Stimulated activated CD4-positive, alpha-beta T cell treated with anti-CD3 and anti-CD28 coated beads, Interleukin-1b, Interleukin-23, amount 100 ng/mL, for 24 hours (primary cell): ENCODE results near the gene RPL23.
A peak's percentile ranks its signal among the peaks of the same experiment; 100 is the strongest.

Experiments
- DNase-seq, 4 experiments: peaks; one replicate each; pipeline ENCODE4 v3.0.0-alpha.2; 2020; ENCODE audit warnings: low read depth in 4 of 4, low spot score in 1 of 4

The RPL23 gene

DNA sequence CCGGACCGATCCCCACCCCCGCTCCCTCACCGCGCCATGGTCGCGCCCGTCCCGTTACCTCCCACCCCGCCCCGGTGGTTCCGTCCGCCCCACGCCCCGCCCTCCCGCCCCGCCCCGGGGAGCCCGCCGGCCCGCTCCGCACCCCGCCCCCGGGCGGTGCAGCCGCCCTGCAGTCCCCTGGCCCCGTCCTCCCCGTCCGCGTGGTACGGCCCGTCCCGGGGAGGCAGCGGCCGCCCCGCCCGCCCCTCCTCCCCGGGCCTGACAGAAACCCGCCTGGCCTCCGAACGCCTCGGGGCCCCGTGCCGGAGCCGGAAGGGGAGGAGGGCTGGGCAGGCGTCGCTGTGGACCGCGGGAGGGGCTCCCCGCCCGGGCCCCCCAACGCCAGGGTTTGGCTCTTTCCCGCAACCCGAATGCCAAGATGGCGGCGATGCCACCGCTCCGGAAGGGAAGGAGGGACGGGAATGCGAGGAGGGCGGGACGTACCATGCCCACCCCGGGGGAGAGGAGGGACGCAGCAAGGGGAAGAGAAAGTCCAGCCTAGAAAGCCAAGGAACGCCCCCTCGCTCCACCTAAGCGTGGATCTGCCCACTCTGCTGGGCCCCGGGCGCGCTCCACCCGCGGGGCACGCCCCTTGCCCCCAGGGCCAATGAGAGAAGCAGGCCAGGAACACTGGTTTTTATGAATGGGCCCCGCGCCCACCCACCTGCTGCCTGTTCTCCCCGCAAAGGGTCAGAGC, 53.9 kb downstream of the RPL23 start, which contains the start of gene PIP4K2B:
Gene PIP4K2B, minus strand, starts transcription at position 56 of the 736 bp plus-strand sequence. CDS start 132 bp downstream, outside the sequence.
- DNase-seq, result peak; percentile 57 to 90 (median 73)

DNA sequence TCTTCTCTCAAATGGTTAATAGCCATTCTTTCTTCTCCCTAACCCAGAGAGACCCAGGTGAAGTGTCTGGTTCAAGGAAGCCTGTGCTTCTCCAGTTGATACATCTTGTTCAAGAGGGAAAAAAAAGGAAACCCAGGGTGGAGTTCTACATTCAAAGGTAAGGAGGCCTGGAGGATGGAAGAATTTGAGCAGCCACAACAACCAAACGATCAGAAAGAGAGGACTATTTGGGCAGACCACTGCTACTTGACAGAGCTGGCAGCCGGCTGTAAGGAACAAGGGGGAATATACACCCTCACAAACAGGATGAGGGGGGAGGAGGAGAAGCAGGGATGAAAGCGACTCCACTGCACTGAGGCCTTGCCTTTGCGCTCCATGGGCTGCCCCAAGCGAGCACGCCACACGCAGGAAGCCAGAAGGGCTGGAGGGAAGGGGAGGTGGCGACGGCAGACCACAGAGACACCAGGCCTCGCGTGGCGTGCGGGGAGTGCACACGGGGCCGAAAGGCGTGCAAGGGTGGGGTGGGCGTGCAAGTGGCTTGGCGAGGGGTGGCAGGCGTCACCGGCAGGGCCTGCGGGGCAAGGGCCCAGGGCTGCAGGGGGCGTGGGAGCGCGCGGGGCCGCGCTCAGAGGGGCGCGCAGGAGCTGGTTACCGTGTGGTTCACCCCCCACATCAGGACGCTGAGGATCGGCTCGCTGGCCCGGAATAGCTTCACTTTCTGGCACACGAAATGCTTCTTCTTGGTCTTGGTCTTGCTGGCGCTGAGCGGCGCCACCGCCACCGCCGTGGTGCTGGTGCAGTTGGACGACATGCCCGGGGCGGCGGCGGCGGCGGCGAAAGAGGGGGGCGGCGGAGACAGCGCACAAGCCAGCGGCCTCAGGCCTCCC, 54.7 kb downstream of the RPL23 start:
- peak; percentile 5 to 33 (median 20) for DNase-seq
